Stimulated activated CD4-positive, alpha-beta T cell treated with anti-CD3 and anti-CD28 coated beads, Interleukin-15, amount 100 ng/mL, for 1 hour (primary cell): ENCODE data around the gene ABCA7.

ENCODE experiments used
- DNase-seq, 2 donors: peaks; one replicate each; pipeline ENCODE4 v3.0.0-alpha.2; 2020; ENCODE audit warnings: low read depth in 1 of 2, low spot score in 1 of 2

ABCA7 gene, protein sequence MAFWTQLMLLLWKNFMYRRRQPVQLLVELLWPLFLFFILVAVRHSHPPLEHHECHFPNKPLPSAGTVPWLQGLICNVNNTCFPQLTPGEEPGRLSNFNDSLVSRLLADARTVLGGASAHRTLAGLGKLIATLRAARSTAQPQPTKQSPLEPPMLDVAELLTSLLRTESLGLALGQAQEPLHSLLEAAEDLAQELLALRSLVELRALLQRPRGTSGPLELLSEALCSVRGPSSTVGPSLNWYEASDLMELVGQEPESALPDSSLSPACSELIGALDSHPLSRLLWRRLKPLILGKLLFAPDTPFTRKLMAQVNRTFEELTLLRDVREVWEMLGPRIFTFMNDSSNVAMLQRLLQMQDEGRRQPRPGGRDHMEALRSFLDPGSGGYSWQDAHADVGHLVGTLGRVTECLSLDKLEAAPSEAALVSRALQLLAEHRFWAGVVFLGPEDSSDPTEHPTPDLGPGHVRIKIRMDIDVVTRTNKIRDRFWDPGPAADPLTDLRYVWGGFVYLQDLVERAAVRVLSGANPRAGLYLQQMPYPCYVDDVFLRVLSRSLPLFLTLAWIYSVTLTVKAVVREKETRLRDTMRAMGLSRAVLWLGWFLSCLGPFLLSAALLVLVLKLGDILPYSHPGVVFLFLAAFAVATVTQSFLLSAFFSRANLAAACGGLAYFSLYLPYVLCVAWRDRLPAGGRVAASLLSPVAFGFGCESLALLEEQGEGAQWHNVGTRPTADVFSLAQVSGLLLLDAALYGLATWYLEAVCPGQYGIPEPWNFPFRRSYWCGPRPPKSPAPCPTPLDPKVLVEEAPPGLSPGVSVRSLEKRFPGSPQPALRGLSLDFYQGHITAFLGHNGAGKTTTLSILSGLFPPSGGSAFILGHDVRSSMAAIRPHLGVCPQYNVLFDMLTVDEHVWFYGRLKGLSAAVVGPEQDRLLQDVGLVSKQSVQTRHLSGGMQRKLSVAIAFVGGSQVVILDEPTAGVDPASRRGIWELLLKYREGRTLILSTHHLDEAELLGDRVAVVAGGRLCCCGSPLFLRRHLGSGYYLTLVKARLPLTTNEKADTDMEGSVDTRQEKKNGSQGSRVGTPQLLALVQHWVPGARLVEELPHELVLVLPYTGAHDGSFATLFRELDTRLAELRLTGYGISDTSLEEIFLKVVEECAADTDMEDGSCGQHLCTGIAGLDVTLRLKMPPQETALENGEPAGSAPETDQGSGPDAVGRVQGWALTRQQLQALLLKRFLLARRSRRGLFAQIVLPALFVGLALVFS (N-terminal part only)

DNA sequence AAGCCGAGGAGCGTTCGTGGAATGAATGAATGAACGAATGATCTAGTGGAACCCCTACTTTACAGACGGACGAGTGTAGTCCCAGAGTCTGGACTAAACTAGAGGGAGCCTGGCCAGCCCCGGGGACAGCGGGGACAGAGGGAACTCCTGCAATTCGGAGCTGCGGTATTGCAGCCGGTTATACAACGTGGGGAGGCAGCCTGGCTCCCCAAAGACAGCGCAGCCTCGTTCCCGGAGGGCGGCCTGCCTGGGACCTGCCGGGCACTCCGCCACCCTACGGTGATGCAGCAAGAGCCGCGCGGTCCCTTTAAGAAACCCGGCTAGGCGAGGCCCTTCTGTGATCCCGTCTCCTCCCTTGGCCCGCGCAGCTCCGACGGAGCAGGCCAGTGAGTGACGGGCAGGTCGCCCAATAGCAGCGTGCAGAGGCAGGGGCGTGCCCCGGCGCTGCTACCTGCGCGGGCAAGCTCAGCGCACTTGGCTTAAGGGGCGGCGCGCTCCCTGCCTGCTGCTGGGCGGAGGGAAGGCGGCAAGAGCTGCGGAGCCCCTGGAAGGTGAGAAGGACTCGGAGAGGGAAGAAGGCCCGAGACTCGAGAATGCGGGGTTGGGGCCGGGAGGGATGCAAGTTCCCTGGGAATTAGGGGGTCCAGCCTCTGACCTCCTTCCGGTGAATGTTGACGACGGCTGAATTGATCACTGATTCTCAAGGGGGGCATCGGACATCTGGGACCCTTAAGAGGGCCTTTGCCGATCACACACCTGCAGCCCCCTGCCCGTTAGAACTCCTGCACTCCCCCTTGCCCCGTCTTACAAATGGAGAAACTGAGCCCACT, at the start of gene ABCA7:
Gene ABCA7, plus strand, starts transcription at position 462 of the 830 bp plus-strand sequence. CDS start 1,255 bp downstream, outside the sequence.
- DNase-seq = peak; percentile 98 to 100

DNA sequence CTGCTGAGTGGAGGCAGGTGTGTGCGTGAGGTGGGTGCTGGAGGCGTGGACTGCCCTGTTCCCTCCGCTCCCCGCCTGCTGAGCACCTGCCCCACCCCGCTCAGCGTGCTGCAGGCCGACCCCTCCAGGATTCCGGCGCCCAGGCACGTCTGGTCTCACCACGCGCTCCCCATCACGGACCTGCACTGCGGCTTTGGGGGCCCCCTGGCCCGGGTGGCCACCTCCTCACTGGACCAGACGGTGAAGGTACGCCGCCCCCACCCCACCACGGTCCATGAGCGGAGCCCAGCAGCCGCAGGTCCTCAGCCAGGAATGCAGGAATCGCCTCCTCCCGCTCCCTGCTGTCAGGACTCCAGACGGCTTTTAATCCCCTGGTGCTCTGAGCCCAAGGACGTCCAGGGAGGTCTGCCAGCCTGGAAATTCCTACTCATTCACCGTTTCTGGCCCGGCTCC, 49.8 kb upstream of the ABCA7 start:
- no peak for DNase-seq

DNA sequence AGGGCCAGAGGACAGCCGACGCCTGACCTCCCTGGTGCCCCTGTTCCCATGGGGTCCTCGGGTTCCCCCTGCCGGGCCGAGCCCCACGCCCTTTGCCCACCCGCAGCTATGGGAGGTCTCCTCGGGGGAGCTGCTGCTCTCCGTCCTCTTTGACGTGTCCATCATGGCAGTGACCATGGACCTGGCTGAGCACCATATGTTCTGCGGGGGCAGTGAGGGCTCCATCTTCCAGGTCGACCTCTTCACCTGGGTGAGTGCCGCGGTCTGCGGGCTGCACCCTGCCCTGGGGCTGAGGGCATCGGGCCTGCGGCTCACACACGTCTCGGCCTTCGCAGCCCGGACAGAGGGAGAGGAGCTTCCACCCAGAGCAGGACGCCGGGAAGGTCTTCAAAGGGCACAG, 49.2 kb upstream of the ABCA7 start:
- no peak for DNase-seq

DNA sequence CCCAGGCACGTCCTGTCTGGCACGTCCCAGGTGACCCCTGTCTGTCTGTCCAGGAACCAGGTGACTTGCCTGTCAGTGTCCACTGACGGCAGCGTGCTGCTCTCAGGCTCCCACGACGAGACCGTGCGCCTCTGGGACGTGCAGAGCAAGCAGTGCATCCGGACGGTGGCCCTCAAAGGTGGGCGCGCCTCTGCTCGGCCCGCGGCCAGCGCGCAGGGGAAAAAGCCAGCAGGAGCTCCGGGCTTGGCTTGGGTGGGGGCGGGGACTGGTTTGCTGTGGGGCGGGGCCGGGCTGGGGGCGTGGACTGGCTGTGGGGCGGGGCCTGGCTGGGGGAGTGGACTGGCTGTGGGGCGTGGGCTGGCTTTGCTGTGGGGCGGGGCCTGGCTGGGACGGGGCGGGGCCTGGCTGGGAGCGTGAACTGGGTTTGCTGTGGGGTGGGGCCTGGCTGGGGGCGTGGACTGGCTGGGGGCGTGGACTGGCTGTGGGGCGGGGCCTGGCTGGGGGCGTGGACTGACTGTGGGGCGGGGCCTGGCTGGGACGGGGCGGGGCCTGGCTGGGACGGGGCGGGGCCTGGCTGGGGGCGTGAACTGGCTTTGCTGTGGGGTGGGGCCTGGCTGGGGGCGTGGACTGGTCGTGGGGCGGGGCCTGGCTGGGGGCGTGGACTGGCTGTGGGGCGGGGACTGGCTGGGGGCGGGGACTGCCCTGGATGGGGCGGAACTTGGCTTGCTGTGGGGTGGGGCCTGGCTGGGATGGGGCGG, 48.6 kb upstream of the ABCA7 start:
- DNase-seq = peak; percentile 17 to 48

DNA sequence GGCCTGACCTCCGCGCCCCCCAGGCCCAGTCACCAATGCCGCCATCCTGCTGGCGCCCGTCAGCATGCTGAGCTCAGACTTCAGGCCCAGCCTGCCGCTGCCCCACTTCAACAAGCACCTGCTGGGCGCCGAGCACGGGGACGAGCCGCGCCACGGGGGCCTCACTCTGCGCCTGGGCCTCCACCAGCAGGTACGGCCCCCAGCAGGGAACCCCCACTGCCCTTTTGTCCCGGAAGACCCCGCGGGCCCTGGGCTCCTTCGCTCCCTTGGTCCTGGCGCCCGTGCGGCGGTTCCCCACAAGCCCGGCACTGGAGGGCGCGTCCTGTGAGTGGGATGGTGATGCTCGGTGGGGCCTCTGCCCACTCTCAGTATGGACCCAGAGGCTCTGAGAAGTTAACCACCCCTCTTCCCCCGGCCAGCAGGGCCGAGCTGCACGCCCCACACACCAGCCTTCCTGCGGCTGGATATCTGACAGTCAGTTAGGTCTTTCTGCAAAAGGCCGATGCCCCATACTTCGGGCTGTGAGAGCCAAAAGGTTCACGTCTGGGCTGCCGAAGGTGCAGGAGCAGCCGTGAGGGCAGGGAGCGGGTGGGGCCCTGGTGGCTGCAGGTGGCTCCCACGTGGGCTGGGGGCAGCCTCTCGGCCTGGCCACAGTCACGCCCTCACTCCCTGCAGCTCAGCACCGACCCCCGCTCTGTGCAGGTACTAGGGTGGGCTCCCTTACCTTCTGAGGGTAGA, 47.8 kb upstream of the ABCA7 start:
- no peak for DNase-seq

DNA sequence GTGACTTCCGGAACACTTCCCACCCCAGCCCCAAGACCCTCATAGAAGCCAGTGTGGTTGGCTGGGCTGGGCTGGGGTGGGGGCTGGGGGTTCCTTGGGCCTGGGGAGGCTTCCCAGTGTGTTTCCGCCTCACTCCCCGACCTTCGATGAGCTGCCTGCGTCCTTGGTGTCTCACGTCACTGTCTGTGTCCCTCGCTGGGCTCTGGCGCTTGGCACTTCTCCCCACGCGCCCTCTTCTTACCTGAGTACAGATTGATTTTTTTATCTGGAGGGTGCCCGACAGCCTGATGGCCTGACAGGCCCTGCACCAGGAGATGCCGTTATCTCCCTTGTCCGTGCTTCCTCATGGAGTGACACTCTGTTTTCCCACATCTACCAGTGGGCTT, 47.2 kb upstream of the ABCA7 start:
- DNase-seq = no peak

DNA sequence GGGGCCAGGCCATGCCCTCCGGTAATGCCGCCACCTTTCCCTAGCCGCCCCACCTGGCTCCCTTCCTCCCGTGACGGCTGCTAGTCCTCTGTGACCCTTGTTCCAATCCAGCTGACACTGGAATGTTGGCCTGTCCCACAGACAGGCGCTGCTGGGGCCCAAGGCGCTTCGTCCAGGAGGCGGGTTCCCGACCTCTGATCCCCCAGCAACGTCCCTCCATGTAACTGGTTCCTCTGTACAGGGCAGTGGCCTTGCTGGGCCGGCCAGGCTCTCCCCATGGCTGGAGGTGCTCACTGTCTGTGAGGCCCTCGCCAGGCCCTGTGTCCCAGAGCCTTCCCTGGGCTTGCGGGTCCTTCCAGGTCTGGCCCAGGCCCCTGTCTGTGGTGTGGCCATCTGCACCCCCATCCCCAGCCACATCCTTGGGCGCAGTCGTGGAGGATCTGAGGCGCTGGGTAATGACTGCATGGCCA, 46.5 kb upstream of the ABCA7 start:
- no peak for DNase-seq

DNA sequence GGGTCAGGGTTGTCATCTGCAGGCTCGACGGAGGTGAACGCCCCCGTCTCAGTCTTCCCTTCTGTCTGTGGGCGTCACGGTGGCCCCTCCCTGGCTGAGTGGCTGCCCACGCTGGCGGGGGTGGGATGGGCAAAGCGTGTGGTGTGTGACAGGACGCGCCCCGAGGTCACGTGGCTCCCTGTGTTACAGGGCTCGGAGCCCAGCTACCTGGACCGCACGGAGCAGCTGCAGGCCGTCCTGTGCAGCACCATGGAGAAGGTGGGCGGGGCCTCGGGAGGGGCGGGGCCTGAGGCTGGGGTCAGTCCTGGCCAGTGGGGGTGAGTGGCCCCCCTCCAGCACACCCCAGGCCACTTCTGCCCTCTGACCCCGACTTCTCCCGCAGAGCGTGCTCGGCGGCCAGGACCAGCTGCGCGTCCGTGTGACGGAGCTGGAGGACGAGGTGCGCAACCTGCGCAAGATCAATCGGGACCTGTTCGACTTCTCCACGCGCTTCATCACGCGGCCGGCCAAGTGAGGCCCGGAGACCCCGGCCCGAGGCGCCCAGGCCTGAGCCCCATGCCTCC, 46.0 kb upstream of the ABCA7 start:
- DNase-seq = no peak

DNA sequence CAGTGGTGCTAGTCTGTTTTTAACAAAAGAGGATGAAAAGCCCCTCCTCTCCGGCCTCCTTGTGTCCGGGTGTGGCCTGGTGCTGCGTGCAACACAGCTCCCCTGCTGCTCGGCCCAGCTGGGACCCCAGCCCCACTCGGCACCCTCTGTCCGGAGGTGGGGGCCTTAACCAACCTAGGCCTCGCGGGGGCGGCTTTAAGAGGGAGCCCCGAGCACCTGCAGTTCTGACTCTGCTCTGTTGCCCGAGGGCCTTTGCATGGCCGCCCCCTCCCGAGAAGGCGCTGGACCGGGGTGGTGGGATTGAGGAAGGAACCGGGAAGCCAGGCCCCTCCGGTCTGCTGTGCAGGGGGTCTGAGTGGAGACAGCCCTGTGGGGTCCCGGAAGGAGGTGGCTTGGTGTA, 45.4 kb upstream of the ABCA7 start:
- DNase-seq = no peak

DNA sequence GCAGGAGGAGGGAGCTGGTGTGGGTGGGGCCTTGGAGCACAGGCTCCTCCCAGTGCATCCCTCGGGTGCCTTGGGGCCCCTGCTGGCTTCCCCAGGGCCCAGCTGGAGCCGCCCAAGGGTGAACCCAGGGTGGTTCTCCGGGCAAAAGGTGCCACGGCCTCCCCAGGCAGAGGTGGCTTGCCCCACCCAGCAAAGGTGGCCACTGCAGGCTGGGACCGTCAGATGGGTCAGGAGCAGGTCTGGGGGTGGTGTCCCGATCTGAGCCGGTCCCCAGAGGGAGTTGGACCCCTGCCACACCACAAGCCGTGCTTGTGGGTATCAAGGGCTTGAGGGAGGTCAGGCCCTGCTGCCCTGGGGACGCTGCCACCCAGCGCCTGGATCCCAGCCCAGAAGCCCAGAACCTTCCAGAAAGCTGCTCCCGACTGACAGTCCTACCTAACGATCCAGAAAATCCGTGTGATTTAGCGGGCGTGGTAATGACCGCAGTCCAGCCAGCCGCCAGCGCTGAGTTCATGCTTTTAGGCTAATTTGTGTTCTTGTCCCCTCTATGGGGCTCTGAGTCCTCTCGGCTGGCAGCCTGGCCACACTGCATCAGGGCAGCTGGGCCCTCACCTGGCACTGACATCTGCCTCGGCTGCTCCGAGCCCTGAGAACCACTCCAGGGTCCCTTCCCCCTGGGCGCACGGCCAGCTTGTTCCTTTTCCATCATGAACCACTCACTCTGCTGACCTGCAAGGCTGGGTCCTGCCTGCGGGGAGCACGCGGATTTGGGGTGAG, 44.7 kb upstream of the ABCA7 start:
- no peak for DNase-seq

DNA sequence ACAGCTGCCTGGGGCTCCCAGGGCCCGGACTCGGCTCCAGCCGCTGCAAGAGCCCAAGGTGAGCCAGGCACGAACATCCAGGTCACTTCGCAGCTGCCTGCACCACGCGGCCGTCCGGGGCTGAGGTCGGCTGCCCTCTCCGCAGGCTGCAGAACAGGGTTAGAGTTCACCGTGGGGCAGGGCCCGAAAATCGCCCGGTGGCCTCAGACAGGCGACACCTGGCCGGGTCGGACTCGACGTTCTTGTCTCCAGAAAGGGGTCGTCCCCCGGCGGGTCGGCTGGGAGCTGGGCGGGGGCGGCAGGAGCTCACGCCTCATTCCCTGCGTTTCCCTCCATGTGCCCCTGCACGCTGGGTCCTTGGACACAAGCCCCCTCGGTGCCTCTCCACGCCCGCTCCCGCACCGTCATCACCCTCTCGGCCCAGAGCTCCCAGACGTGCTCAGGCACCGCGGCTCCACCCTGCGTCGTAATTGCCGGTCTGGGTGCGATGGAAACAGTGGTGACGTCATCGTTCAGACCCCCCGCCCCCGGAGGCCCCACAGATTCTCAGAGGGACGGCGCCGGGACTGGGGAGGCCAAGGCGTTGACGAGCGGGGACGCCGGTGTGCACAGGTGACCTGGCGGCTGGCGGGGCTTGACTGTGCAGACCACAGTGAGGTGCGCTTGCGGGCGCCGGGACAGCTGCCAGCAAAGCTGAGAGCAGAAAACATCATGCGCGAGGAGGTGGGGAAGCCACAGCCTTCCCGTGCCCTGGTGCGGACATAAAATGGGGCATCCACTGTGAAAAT, 43.7 kb upstream of the ABCA7 start:
- DNase-seq = peak; percentile 35 to 60

DNA sequence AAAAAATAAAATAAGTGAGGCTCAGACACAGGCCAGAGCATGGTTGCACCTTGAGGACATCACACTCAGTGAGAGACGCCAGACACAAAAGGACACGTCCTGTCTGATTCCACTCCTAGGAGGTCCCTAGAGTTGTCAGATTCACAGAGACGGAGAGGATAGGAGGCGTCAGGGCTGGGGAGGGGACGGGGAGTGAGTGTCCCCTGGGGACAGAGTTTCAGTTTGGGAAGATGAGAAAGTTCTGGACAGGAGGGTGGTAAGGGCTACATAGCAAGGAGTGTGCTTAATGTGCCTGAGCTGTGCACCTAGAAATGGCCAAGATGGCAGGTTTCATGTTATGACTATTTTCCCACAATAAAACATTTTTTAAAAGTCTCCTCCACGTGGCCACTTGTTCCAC, 41.8 kb upstream of the ABCA7 start:
- no peak for DNase-seq

DNA sequence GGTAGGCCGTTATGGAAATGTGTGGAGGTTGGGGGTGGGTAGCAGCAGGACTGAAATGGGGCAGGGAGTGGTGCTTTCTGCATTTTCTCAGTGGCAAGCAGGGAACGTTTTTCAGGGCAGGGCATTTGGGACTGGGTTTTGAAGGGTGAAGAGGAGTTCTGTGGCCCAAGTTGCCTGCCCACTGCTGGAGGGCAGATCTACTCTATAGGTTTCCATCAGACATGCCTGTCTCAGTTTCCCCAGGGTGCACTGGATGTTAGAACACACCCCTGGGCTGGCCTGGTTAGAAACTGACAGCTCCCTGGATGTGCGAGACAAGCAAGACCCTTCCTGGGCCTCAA, 40.6 kb upstream of the ABCA7 start:
- DNase-seq = no peak

DNA sequence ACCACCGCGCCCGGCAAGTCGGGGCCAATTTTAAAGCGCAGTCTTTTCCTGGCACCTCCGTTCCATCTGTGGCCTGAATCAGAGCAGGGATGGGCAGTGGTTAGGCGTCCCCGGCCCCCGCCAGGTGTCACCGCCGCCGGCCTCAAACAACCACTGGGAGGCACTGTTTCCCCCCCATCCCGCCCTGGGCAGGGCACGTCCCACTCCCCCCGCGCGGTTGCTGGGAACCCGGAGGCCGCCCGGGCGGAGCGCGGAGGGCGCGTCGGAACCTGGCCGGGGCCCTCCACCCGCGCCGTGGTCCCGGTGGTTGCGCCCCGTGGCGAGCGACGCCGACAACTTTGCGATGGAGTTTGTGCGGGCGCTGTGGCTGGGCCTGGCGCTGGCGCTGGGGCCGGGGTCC, 39.8 kb upstream of the ABCA7 start, which contains the start of gene GRIN3B:
Gene GRIN3B, plus strand, starts transcription at position 325 of the 400 bp plus-strand sequence. Its CDS starts 19 bp downstream, at position 344.
- peak; percentile 30 to 57 for DNase-seq

DNA sequence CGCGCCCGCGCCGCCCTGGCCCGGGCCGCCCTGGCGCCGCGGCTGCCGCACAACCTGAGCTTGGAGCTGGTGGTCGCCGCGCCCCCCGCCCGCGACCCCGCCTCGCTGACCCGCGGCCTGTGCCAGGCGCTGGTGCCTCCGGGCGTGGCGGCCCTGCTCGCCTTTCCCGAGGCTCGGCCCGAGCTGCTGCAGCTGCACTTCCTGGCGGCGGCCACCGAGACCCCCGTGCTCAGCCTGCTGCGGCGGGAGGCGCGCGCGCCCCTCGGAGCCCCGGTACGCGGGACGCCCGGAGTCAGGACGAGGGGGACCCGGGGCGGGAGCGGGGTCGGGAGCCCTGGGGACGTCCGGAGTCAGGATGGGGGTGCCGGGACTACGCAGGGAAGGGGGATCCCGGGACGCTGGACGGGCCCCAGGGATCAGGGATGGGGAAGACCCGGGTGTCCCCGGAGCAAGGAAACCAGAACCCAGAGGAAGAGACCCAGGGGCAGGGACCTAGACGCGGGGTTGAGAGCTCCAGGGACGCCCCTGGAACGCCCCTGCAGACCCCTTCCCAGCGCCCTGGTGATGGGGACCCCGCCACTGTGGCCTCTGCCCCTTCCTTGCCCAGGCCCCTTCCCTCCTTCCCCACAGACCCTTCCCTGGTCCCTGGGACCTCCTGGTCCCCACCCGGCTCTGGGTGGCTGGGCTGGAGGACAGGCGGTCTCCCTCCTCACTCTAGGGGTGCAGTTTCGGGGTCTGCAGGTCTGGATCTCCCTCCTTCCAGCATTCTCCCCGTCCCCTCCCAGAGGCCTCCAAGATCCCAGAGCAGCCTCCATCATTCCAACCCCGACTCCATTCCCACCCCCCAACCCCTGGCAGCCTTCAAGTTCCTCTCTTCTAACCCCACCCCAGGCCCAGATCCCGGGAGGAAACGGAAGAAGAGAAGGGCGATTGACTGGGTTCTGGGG, 39.0 kb upstream of the ABCA7 start:
- no peak for DNase-seq
